ENCODE measurements around the gene ACYP1. TPM values are rescaled to one million over a fixed set of nuclear protein-coding genes. Genes with fewer than 3 reads are reported as not detected.

Gene ACYP1
- total RNA-seq, 1 donor from 2014 or later = 35.9 TPM

DNA sequence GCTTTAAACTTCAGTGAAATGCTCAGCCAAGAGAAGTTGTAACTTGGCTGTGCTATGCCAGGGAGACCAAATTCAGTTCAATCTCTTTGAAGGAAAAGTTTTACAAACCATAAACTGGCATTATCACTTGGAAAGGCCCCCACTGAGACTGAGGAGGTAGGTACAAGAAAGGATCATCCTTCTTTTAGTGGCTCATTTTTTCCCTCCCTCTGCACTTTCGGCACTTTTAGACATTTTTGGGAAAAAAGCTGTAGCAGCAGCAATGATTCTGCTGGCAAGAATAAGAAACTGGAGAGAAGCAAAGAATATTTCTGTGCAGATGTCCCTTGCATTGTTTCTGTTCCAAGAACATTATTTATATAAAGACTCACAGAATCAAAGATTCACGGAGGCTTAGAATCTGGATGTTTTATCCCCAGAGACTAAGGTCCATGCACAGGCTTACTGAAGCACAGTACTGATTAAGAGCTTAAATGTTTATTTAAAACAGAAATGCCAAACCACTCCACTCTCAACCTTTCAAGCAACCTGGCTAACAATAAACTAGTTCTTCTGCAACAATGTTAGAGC is 17.9 kb upstream of the ACYP1 start:
- Mint-ChIP-seq H3K4me1 (no peaks in the 10 kb centered on the region), H3K9me3 (no peaks in the 10 kb centered on the region), H3K4me3 (no peak overlapping the region), H3K36me3 (ENCODE audit: low read depth) (no peaks in the 10 kb centered on the region), H3K27me3 (ENCODE audit: low read depth) (no peaks in the 10 kb centered on the region), H3K27ac (ENCODE audit: unreplicated experiment) (no peak overlapping the region)
- DNase-seq (ENCODE audit: low read depth, low spot score) = no peak
- no peak for TF ChIP-seq CTCF (conservative IDR thresholded peaks at IDR 0.05)

DNA sequence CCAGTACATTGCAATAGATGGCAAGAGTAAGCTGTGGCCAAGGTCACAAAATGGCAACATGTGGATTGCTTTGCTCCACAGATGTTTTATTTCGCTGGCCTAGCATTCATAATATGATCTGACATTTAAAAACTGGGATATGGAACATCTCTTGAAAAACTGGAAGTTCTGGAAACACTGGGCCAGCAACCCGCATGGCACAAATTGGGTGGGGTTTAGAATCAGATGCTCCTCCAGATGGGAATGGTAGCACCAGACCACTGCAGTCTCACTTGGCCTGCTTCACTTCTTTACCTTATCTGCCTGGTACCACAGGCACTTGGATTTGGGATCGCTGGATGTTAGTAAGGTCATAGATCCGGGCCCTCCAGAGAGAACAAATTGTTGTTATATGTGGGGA is 15.7 kb upstream of the ACYP1 start:
- Mint-ChIP-seq H3K27ac (ENCODE audit: unreplicated experiment) (no peak overlapping the region), H3K36me3 (ENCODE audit: low read depth) (no peaks in the 10 kb centered on the region), H3K4me1 (no peaks in the 10 kb centered on the region), H3K9me3 (no peaks in the 10 kb centered on the region), H3K4me3 (no peak overlapping the region), H3K27me3 (ENCODE audit: low read depth) (no peaks in the 10 kb centered on the region)
- DNase-seq (ENCODE audit: low read depth, low spot score) = no peak
- no peak for TF ChIP-seq CTCF (conservative IDR thresholded peaks at IDR 0.05)

DNA sequence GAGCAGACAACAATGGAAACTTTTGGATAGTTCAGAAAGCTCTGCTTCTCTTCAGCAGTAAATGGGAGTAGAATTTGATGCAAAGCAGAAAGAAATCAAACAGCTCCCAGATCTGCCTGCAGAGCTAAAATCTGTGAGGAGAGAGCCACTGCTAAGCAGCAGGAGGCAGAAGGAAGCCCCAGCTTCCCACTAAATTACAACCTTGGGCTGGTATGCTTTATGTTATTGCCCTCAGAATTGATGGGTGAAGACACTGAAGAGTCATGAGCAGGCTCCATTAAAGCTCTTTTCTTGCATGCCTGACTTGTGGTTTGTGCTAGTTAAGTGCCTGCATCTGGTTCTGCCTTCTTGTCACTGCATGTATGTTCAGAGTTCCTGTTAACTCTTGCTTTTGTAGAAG is 14.0 kb upstream of the ACYP1 start:
- Mint-ChIP-seq H3K27me3 (ENCODE audit: low read depth) (no peaks in the 10 kb centered on the region), H3K4me3 (no peak overlapping the region), H3K4me1 (no peaks in the 10 kb centered on the region), H3K9me3 (no peaks in the 10 kb centered on the region), H3K36me3 (ENCODE audit: low read depth) (no peaks in the 10 kb centered on the region), H3K27ac (ENCODE audit: unreplicated experiment) (no peak overlapping the region)
- no peak for DNase-seq (ENCODE audit: low read depth, low spot score)
- no peak for TF ChIP-seq CTCF (conservative IDR thresholded peaks at IDR 0.05)

DNA sequence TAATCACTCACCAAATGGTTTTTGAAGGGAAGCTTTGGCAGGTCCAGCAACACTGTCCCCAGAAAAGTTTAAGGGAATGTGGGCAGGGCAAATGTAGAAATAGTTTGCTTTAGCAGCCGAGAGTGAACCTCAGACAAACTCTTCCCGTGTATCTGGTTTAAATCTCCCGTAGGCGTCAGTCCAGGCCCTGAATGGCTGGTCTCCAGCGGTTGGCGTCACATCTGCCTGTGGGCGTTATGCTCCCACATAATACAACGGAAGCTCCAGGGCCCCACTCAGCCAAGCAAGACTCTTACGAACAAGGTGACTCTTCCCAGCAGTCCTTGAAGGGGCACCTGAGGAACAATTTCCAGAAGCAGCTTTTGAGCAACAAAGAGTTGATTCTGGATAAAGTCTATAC is 6.6 kb upstream of the ACYP1 start:
- DNase-seq (ENCODE audit: low read depth, low spot score) = no peak
- no peak for TF ChIP-seq CTCF (conservative IDR thresholded peaks at IDR 0.05)
- Mint-ChIP-seq H3K36me3 (ENCODE audit: low read depth) (no peaks in the 10 kb centered on the region), H3K4me3 (no peak overlapping the region), H3K27me3 (ENCODE audit: low read depth) (no peaks in the 10 kb centered on the region), H3K27ac (ENCODE audit: unreplicated experiment) (no peak overlapping the region), H3K9me3 (no peaks in the 10 kb centered on the region), H3K4me1 (peaks cover 4% of the 10 kb centered on the region)

- Mint-ChIP-seq H3K9me3 (no peaks in the 10 kb centered on the region), H3K36me3 (ENCODE audit: low read depth) (no peaks in the 10 kb centered on the region), H3K27me3 (ENCODE audit: low read depth) (no peaks in the 10 kb centered on the region), H3K4me1 (peaks cover 5% of the 10 kb centered on the region), H3K27ac (ENCODE audit: unreplicated experiment) (peak overlapping the region; percentile 70), H3K4me3 (no peak overlapping the region)
- DNase-seq (ENCODE audit: low read depth, low spot score) = no peak
- TF ChIP-seq CTCF (conservative IDR thresholded peaks at IDR 0.05) = no peak
Observed at GRCh38 chr14:75069811-75070145, 6.0 kb upstream of the ACYP1 start.
